ENCODE data around the gene TMEM235. TPM values are rescaled to one million over a fixed set of nuclear protein-coding genes. Genes with fewer than 3 reads are reported as not detected.

The TMEM235 gene
- total RNA-seq, 1 donor, result not detected

GRCh38 chr17:78214706-78215061 lies 16.7 kb upstream of the TMEM235 start:
- DNase-seq (ENCODE audit: low read depth), result no peak
- H3K4me3 ChIP-seq (ENCODE audit: low read depth, low read length), result peak overlapping the region; percentile 80
- no peak for TF ChIP-seq CTCF (IDR thresholded peaks at IDR 0.05; ENCODE audit: insufficient read depth, low read depth, low read length)

- no peak for TF ChIP-seq CTCF (IDR thresholded peaks at IDR 0.05; ENCODE audit: insufficient read depth, low read depth, low read length)
- H3K4me3 ChIP-seq (ENCODE audit: low read depth, low read length), result no peak overlapping the region
- no peak for DNase-seq (ENCODE audit: low read depth)
These were observed 11.9 kb upstream of the TMEM235 start for GRCh38 chr17:78219396-78220150.

- no peak for TF ChIP-seq CTCF (IDR thresholded peaks at IDR 0.05; ENCODE audit: insufficient read depth, low read depth, low read length)
These were observed 8.4 kb upstream of the TMEM235 start for GRCh38 chr17:78223061-78223460.

GRCh38 chr17:78223765-78224164 lies 7.7 kb upstream of the TMEM235 start:
- no peak for DNase-seq (ENCODE audit: low read depth)
- TF ChIP-seq CTCF (IDR thresholded peaks at IDR 0.05; ENCODE audit: insufficient read depth, low read depth, low read length), result no peak
- H3K4me3 ChIP-seq (ENCODE audit: low read depth, low read length), result no peak overlapping the region

More at GRCh38 chr17:78223061-78223460, 8.4 kb upstream of the TMEM235 start:
- no peak for DNase-seq (ENCODE audit: low read depth)
- no peak overlapping the region for H3K4me3 ChIP-seq (ENCODE audit: low read depth, low read length)

GRCh38 chr17:78224231-78225087 lies 7.0 kb upstream of the TMEM235 start:
- TF ChIP-seq CTCF (IDR thresholded peaks at IDR 0.05; ENCODE audit: insufficient read depth, low read depth, low read length), result no peak
- peak; percentile 3 for DNase-seq (ENCODE audit: low read depth)
- no peak overlapping the region for H3K4me3 ChIP-seq (ENCODE audit: low read depth, low read length)

GRCh38 chr17:78225088-78225865 lies 6.2 kb upstream of the TMEM235 start:
- H3K4me3 ChIP-seq (ENCODE audit: low read depth, low read length), result no peak overlapping the region
- no peak for DNase-seq (ENCODE audit: low read depth)
- TF ChIP-seq CTCF (IDR thresholded peaks at IDR 0.05; ENCODE audit: insufficient read depth, low read depth, low read length), result no peak

Measured in fibroblast of villous mesenchyme (primary cell).